HCT116 (cell line): Measurements from ENCODE around the gene CPNE2.

Experiments used
- ATF3 ChIP-seq: IDR thresholded peaks from 2 replicates; pipeline ENCODE4 v1.6.1; 2012
- CEBPB ChIP-seq: IDR thresholded peaks from 2 replicates; pipeline ENCODE4 v1.6.1; 2012; ENCODE audit warnings: low read depth
- CTCF ChIP-seq, 3 experiments: fragments of 200-600 bp in 1 of 3; sonication (generic) in 1 of 3; IDR thresholded peaks in 2 of 3; conservative IDR thresholded peaks in 1 of 3; 2 replicates each; pipeline ENCODE4 v1.5.1; 2012 to 2017; ENCODE audit warnings: low read depth in 2 of 3, low read length in 2 of 3, antibody characterized with exemption in 1 of 3, borderline replicate concordance in 1 of 3, control low read depth in 1 of 3, mild to moderate bottlenecking in 1 of 3, mixed read lengths in 1 of 3, mixed run types in 1 of 3, moderate library complexity in 1 of 3; ENCODE audit not compliant: insufficient read depth in 1 of 3
- EZH2 ChIP-seq: fragments of 200-600 bp; sonication (generic); IDR thresholded peaks from 2 replicates; pipeline ENCODE4 v1.6.1; 2017; ENCODE audit warnings: antibody characterized with exemption, mixed run types
- EZH2phosphoT487 ChIP-seq: fragments of 200-600 bp; IDR thresholded peaks from 2 replicates; pipeline ENCODE4 v1.6.1; 2018; ENCODE audit warnings: antibody characterized with exemption, borderline replicate concordance
- MAX ChIP-seq: IDR thresholded peaks from 2 replicates; pipeline ENCODE4 v1.6.1; 2012
- POLR2A ChIP-seq: IDR thresholded peaks from 2 replicates; pipeline ENCODE4 v1.7.0; 2011; ENCODE audit warnings: borderline replicate concordance; ENCODE audit not compliant: insufficient read depth, insufficient read length; ENCODE audit errors: extremely low read depth
- POLR2AphosphoS5 ChIP-seq: IDR thresholded peaks from 2 replicates; pipeline ENCODE4 v1.6.1; 2011; ENCODE audit warnings: mild to moderate bottlenecking, low read depth, low read length, moderate library complexity
- RAD21 ChIP-seq: IDR thresholded peaks from 2 replicates; pipeline ENCODE4 v1.6.1; 2012; ENCODE audit warnings: low read depth, mild to moderate bottlenecking
- SRF ChIP-seq: IDR thresholded peaks from 2 replicates; pipeline ENCODE4 v1.6.1; 2012; ENCODE audit warnings: low read depth
- YY1 ChIP-seq: IDR thresholded peaks from 2 replicates; pipeline ENCODE4 v1.6.1; 2011; ENCODE audit warnings: low read length, low read depth, moderate library complexity, mild to moderate bottlenecking; ENCODE audit not compliant: insufficient replicate concordance; ENCODE audit errors: extremely low read depth
- ZNF274 ChIP-seq: fragments of 200-500 bp; sonication (Bioruptor generic); IDR thresholded peaks from 2 replicates; pipeline ENCODE4 v1.6.1; 2014; ENCODE audit warnings: mild to moderate bottlenecking, low read depth, low read length, inconsistent platforms

- TF ChIP-seq CTCF (IDR thresholded peaks at IDR 0.05 in 2 of 3, conservative IDR thresholded peaks at IDR 0.05 in 1 of 3; ENCODE audit: borderline replicate concordance in 1 of 3, insufficient read depth in 1 of 3, low read depth in 2 of 3, low read length in 2 of 3) (no peak), CEBPB (no peak), EZH2 (no peak), POLR2A (no peak), ATF3 (no peak), MAX (no peak), POLR2AphosphoS5 (peak; percentile 61), SRF (no peak), EZH2phosphoT487 (no peak), ZNF274 (no peak), RAD21 (no peak), YY1 (no peak)
Observed at GRCh38 chr16:57091975-57092785, at the start of gene CPNE2.
